GM12892 (cell line): Measurements from ENCODE around the gene CCDC83.

Experiments
- POLR2A ChIP-seq: IDR thresholded peaks from 2 replicates; pipeline ENCODE4 v1.6.1; 2011; ENCODE audit warnings: low read depth, low read length, control low read depth
- POLR2AphosphoS5 ChIP-seq: IDR thresholded peaks from 2 replicates; pipeline ENCODE4 v1.6.1; 2011; ENCODE audit warnings: low read depth, low read length, control low read depth
- TAF1 ChIP-seq: IDR thresholded peaks from 2 replicates; pipeline ENCODE4 v1.6.1; 2011; ENCODE audit warnings: low read depth, mild to moderate bottlenecking, control low read depth, low read length, borderline replicate concordance

DNA sequence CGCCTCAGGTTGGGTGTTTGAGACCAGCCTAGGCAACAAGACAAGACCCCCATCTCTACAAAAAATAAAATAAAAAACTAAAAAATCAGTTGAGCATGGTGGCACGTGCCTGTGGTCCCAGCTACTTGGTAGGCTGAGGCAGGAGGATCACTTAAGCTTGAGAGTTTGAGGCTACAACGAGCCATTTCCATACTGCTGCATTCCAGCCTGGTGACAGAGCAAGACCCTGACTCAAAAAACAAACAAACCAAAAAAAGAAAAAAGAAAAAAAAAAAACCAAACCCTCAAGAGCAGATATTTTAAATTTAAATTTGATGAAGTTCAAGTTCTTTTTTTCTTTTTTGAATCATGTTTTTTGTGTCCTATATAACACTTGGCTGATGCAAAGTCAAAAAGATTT lies 7.2 kb upstream of the CCDC83 start:
- TF ChIP-seq TAF1 (no peak), POLR2A (no peak), POLR2AphosphoS5 (no peak)
